Stimulated activated CD4-positive, alpha-beta T cell treated with anti-CD3 and anti-CD28 coated beads, Interleukin-2, amount 100 ng/mL, for 48 hours (primary cell): ENCODE data around the gene DMXL1.

Experiments
- DNase-seq, 2 donors: peaks; one replicate each; pipeline ENCODE4 v3.0.0-alpha.2; 2020

The DMXL1 gene

DNA sequence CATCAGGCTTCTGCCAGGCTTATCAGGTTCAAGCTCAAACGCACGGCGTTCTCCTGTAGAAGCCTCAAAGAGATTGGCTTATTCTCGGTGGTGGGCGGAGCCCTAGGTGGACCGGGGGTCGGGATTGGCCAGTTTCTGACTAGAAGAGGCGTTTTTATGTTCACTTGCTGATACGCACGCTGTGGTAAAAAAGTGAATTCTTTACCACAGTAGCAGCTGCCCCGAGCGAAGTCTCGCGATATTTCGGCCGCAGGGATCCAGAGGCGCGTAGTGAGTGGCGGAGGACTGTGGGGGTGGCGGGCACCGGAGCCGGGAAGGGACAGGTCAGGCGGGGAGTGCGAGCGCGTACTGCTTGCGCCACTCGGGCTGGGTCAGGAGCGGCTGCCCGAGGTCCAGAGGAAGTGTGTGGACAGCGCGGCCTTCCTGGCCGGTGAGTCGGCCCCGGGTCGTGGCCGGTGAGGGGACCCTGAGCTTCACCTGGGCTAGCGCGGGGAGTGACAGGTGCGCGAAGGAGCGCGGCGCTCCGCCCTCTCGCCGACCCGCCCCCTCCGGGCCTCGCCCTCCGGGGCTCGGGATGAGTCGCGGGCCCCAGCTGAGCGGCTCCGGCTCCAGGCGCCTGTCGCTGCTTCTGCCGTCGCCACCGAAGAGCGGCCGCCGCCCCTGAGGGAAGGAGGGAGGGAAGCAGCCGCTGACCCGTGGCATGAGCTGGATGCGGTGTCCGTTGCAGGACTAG lies at the start of gene DMXL1:
TSS of gene DMXL1 (plus strand) at position 260 of the 733 bp plus-strand sequence. CDS start 483 bp downstream, outside the sequence.
- DNase-seq, result peak; percentile 95 to 97

DNA sequence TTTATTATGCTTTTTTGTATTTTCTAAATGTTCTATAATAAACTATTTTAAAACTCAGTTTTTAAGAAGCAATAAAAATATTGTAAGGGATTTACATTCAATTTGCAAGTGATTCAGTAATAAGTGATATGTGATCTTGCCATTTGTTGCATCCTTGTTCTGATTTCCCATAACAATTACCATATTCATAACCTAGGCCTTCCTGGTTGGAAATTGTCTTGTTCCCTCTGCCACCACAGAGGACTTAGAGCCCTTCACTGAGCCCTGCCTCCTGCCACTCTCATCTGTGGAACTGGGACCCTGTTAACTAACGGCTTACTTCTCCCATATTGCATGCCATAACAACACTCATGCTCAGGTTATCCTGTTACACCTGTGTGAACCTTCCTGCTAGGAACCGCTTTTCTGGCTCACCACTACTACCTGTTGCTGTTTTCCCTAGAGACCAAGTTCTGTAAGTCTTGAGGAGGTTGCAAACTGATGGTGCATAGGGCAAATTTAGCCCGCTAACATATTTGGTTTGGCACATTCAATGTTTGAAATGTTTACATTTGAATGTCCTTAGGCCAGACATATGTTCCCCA lies 49.6 kb upstream of the DMXL1 start:
- DNase-seq, result no peak

DNA sequence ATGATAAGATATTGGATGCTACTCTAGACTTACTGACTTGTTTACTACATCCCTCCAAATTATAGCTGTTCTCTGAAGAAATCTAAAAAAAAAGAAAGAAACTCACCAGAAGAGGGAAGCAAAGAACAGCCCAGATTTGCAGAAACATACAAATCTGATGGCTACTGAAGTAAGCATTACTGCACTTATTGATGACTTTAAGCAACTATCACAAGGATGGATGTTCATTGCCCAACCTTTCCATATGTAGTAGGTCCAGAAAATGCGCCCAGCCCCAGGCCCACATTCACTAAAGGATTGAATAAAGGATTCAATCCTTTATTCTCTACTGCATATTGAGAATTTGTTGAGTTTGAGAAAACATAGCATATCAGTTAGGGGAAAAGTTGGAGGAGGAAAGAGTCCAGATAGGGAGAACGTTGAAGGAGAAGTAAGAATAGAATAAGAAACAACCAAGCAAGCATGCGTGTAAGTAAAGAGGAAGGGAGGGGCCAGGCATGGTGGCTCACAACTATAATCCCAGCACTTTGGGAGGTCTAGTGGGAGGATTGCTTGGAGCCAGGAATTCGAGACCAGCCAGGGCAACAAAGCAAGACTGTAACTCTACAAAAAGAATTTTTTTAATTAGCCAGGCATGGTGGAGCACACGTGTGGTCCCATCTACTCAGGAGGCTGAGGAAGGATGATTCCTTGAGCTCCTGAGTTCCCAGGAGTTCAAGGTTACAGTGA lies 48.7 kb upstream of the DMXL1 start:
- no peak for DNase-seq

- no peak for DNase-seq
Observed at GRCh38 chr5:119022773-119023172, 48.1 kb upstream of the DMXL1 start.

DNA sequence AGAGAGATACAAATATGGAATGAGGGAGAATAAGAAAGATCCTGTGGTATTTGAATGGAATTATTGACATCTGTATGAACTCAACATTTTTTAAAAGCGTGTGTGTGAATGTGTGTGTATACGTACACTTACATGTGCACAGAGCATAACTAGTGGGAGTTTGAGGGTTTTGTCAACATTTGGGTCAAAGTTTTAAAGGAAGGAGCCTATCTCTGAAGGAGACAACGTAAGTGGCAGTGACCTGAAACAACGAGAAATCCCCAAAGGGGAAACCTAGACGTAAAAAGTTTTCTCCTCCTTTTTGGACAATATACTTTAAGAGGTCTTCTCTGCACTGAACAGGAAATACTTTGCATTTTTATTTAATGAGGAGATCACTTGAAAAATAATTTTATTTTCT lies 42.3 kb upstream of the DMXL1 start:
- no peak for DNase-seq

DNA sequence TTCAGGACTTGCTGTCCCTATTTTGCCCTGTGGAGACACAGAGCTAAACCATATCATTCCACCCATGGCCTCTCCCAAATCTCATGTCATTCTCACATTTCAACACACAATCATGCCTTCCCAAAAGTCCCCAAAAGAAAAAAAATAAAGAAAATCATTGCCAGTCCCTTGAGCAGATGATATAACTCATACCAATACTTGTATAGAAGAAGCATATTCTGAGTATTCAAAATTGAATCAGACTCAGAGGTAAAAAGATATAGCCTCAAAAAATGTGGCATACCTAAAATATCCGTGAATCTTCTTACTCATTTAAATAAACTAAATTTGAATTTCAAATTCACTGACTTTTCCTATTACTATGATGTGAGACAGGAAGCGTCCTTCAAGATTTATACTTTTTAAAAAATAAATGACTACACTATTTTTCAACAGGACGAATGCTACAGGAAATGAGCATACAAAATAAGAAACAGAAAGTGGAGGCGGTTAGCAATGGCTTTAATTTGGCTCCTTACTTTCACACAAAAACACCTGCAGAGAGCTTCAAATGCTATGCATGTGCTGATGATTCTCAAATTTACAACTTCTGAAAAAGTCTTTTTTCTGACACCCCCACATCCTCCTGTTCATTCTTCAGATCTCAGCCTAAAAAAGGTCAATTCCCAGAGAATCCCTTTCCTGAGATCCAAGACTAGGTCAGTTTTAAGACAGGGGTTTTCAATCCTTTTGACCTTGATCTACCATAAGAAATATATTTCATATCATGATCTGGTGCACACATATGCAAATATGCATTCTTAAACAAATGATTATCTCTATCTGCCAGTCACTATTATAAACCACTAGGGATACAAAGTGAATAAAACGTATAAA lies 39.6 kb upstream of the DMXL1 start:
- DNase-seq, result no peak

- peak in 1 of 2 donors; percentile 10 for DNase-seq
Observed at GRCh38 chr5:119031905-119032304, 39.0 kb upstream of the DMXL1 start.

DNA sequence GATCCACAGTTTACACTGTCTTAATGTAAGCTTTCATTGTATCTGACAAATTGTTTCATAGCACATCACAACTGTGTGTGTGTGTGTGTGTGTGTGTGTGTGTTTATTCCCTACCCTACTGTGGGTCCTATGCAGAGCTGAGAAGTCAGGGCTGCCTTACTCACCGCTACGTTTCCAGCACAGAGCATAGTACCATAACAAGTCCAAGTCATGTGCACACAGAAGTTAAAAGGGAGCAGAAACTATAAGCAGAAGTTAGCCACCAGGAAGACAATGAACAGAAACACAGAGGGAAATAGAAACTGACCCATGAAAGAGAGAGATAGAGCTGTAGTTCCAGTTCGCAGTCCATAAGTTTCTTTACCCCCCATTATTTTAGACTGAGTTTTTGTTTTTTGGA lies 38.2 kb upstream of the DMXL1 start:
- no peak for DNase-seq

DNA sequence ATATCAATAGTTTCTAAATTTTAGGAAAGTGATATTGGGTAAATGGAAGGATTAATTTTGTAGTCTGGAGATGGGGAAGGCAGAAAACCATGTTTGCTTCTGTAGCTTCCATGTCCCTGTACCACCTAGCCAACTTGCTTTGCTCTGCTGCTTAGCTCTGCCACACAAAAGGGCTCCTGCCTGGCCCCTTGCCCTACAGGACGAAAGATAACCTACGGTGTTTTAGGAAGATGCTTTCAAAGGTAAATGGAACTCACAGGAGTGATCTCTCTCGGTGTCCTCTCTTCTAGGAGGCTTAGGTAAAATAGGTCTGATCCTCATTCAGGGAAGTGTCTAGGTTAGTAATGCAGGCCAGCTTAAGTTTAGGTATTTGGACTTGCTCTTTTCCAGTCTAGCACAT lies 37.8 kb upstream of the DMXL1 start:
- no peak for DNase-seq

GRCh38 chr5:119036101-119036762 lies 34.7 kb upstream of the DMXL1 start:
- no peak for DNase-seq

DNA sequence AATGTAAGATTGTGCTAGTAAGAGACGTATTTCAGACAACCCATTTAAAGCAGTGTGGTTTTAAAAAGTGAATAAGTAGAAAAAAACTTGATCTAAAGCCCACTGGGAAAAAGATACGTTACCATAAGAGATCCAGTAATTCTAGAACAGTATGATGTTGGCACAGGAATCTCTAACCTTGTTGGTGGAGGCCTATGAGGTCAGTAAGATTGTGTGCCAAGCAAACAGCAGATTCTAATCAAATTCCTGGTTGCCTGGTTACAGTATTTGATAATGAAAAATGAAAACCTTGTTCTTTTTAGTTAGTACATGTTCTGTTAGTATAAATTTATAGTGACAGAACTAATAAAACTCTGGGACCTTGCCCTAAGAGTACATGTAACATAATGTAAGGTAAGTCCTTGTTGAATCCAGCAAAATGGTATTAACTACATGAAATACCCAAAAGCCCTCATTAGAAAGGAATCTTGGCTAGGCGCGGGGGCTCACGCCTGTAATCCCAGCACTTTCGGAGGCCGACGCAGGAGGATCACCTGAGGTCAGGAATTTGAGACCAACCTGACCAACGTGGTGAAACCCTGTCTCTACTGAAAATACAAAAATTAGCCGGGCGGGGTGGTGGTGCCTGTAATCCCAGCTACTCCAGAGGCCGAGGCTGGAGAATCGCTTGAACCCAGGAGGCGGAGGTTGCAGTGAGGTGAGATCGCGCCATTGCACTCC lies 33.2 kb upstream of the DMXL1 start:
- DNase-seq, result no peak

DNA sequence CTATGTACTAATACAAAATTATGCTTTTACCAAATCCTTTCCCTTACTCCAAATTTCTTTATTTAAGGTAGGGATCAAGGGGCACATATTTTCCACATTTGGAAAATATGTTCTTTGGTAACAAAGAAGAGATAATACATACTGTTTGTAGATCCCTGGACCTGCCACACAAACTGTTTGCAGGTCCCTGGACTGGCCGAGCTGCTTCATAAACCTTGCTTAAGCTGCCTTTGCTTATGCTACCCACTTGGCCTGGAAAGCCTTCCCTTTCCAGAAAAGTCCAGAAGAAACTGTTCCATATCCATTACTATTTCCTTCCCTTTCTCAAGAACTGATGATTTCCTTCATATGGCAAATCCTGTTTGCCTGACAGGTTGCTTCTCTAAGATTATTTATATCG lies 22.6 kb upstream of the DMXL1 start:
- DNase-seq, result no peak

DNA sequence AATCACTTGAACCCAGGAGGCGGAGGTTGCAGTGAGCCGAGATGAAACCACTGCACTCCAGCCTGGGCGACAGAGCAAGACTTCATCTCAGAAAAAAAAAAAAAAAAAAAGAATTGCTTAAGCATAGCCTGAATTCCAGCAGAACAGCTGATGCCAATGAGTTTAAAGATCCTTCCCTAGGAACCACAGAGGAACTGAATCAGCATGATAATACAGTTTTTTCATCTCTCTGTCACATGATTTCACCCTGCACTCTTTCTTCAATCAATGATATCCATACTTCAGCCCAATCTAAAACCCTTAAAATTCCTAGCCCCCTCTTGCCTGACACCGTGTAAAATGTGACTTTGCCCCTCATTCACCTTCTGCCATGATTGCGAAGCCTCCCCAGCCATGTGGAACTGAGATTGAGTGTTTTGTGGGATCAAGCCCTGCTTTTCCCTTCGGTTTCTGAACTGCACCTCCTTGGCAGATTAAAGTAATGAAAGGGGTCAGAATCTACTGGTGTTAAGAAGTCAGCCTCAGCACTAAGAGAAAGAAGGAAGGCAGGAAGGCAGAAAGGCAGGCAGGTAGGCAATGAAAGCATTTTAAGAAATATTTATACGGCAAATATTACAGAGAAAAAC lies 20.9 kb upstream of the DMXL1 start:
- no peak for DNase-seq

DNA sequence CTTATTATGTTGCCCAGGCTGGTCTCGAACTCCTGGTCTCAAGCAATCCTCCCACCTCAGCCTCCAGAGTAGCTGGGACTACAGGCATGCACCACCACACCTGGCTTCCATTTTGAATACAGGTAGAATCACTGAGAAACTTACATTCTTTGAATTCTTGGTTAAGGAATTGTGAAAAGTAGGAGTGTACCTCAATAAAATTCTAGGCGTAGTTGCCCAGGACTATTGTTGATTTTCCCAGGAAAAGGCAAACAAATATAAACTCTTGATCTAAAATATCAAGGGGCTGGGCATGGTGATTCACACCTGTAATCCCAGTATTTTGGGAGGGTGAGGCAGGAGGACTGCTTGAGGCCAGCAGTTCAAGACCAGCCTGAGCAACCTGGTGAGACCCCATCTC lies 16.8 kb upstream of the DMXL1 start:
- DNase-seq, result no peak

DNA sequence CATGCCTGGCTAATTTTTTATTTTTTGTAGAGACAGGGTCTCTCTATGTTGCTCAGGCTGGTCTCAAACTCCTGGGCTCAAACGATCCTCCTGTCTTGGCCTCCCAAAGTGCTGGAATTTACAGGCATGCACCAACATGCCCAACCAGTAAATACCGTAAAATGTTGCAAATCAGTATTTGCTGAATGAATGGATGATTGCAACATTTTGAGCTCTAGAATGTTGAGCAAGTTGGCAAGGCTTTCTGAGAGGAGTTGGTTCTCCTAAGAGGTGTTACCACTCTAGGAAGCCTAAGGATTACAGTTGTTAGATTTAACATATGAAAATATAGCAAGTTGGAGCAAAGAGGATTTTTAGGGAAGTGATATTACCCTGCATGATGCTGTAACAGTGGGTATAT lies 15.6 kb upstream of the DMXL1 start:
- DNase-seq, result no peak

- no peak for DNase-seq
Observed at GRCh38 chr5:119058979-119059529, 11.8 kb upstream of the DMXL1 start.

DNA sequence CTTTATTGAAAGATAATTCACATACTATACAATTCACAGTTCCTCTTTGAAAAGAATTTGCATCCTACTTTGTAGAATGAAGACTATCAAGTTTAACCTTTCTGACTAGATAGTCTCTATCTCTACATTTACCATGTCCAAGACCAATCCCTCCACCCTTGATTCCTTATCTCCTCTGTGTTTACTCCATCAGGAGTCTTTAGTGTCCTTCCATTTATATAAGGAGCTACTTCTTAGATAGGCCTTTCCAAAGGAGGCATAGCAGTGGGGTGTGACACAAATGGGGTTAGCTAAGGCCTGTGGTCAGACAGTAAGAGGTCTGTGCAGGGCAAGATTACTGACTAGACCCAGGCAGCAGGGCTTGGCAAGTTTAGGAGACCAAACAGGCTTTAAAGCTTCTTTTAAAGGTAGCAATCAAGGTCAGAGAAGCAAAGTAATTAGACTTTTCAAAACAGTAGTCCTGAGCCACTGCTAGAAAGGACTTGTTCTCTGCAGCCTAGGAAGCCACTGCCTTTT lies 11.1 kb upstream of the DMXL1 start:
- no peak for DNase-seq

DNA sequence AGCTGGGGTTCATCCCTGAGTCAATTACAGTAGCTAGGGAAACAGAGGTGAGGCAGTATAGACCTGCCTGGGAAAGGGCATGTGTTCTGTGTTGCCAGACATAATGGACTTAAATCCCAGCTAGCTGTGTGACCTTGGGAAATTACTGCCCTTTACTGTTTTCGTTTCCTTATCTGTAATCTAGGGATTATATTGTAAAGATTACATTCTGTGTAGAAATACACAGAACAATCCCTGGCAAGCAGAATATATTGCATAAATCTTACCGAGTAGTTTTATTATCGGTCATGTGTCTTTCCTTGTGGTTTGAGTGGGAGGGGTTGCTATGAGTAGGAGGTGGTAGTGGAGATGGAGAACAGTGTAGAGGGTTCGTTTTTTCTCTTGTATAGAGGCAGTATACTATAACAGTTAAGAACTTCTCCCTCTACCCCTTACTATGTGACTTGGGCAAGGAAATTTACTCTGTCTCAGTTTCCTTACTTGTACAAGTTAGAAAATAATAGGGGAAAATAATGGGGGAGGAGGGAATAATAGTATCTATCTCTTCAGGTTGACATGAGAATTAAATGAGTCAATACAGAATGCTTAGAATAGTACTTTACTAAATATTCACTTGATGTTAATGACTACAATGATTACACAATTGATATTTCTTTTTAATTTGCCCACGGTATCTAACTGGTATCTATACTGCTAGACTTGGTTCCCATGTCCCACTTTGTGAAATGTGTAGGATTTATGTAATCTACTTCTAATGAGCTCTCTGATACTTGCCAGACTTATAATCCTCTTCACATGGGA lies 7.1 kb upstream of the DMXL1 start:
- DNase-seq, result no peak

GRCh38 chr5:119067450-119067849 lies 3.4 kb upstream of the DMXL1 start:
- no peak for DNase-seq

GRCh38 chr5:119070578-119070827 lies 384 bp upstream of the DMXL1 start:
- DNase-seq, result no peak
